Activated B cell treated with CpG ODN at 0.5 μM for 24 hours (primary cell): Measurements from ENCODE around the gene OSGEPL1. TPM values are rescaled to one million over a fixed set of nuclear protein-coding genes. Genes with fewer than 3 reads are reported as not detected.
A peak's percentile ranks its signal among the peaks of the same experiment; 100 is the strongest.
"Not testable (repeated sequence)": the region's sequence is repeated elsewhere in the genome, so short reads cannot be mapped to it uniquely, and the experiment has no call there.

ENCODE experiments used
- ATAC-seq: fragments of 200-7000 bp; cut with Tn5 transposase; one replicate; pipeline ENCODE4 v1.10.0; 2021; ENCODE audit warnings: low read depth, mild to moderate bottlenecking, moderate library complexity
- CTCF ChIA-PET: fragments of 350-600 bp; sonication (Branson Sonifier 250); formaldehyde crosslinking; loops from one replicate; lab custom pipeline; 2021; ENCODE audit warnings: antibody characterized with exemption; lab: Charles Lee
- POLR2A ChIA-PET: fragments of 350-600 bp; sonication (Branson Sonifier 250); formaldehyde crosslinking; loops from one replicate; lab custom pipeline; 2021; ENCODE audit warnings: antibody characterized with exemption; lab: Charles Lee
- DNase-seq: peaks from one replicate; pipeline ENCODE4 v3.0.0; 2022
- H3K27ac Mint-ChIP-seq: one replicate; pipeline ENCODE4 v1.8.0; 2020; ENCODE audit warnings: mixed read lengths
- H3K27me3 Mint-ChIP-seq: one replicate; pipeline ENCODE4 v1.8.0; 2021; ENCODE audit warnings: mixed read lengths
- H3K36me3 Mint-ChIP-seq: one replicate; pipeline ENCODE4 v1.8.0; 2021; ENCODE audit warnings: low read depth, mixed read lengths
- H3K4me1 Mint-ChIP-seq: one replicate; pipeline ENCODE4 v1.8.0; 2021; ENCODE audit warnings: mixed read lengths
- H3K4me3 Mint-ChIP-seq: one replicate; pipeline ENCODE4 v1.8.0; 2020; ENCODE audit warnings: mild to moderate bottlenecking, mixed read lengths
- H3K9me3 Mint-ChIP-seq: one replicate; pipeline ENCODE4 v1.8.0; 2020; ENCODE audit warnings: mixed read lengths
- CTCF ChIP-seq: fragments of 200-600 bp; IDR thresholded peaks from one replicate; pipeline ENCODE4 v1.8.0; 2022; ENCODE audit warnings: antibody characterized with exemption, mild to moderate bottlenecking
- intact Hi-C: fragments of 100-400 bp; cut with micrococcal nuclease; formaldehyde crosslinking; loops from one replicate; pipeline ENCODE4 v1.15.1; 2024
- total RNA-seq: library from RNA; stranded (reverse); gene quantifications from 2 replicates; pipeline ENCODE4 v1.2.3, GENCODE V29; 2022

The OSGEPL1 gene
- total RNA-seq, 1 donor from 2014 or later: 12.3 TPM

GRCh38 chr2:189770590-189771322 is 8.2 kb upstream of the OSGEPL1 start:
- no peak for DNase-seq
- H3K27me3 Mint-ChIP-seq: no peaks in the 10 kb centered on the region
- no peak for TF ChIP-seq CTCF
- no peak for ATAC-seq
- H3K4me3 Mint-ChIP-seq: no peak overlapping the region
- intact Hi-C loops: no loop called here
- H3K9me3 Mint-ChIP-seq: no peaks in the 10 kb centered on the region
- H3K4me1 Mint-ChIP-seq: peaks cover 4% of the 10 kb centered on the region
- ChIA-PET POLR2A (no interaction called here), CTCF (interaction anchor here (0.6 kb wide), 1 partner anchor 8 kb away, joined by 4 read pairs; the partner anchor contains the start of gene OSGEPL1)
- H3K27ac Mint-ChIP-seq: no peak overlapping the region
- H3K36me3 Mint-ChIP-seq: peaks cover 74% of the 10 kb centered on the region

- CTCF ChIA-PET: interaction anchor here (1.6 to 2.7 kb wide), 4 partner anchors 12 to 107 kb away, joined by 6 to 18 read pairs (median 8); partner anchors contain the start of genes ASNSD1, ORMDL1 and PMS1
- Mint-ChIP-seq H3K4me1 (peaks cover 8% of the 10 kb centered on the region), H3K27me3 (no peaks in the 10 kb centered on the region), H3K4me3 (no peak overlapping the region), H3K36me3 (peaks cover 27% of the 10 kb centered on the region), H3K27ac (no peak overlapping the region), H3K9me3 (no peaks in the 10 kb centered on the region)
- intact Hi-C loops: loop anchor here (1.0 to 5.0 kb wide), 7 partner anchors 15 to 1913 kb away; partner anchors contain the start of genes GLS, NAB1, NABP1 and NEMP2
- no peak for DNase-seq
- ATAC-seq: no peak
- POLR2A ChIA-PET: interaction anchor here (0.7 to 4.7 kb wide), 6 partner anchors 9 to 770 kb away, joined by 3 to 92 read pairs (median 6); partner anchors contain the start of genes NEMP2, ORMDL1, PMS1 and WDR75
- no peak for TF ChIP-seq CTCF
Measured at GRCh38 chr2:189763908-189764661, 1.5 kb upstream of the OSGEPL1 start.

GRCh38 chr2:189762229-189762550 is 402 bp downstream of the OSGEPL1 start:
- no peak for TF ChIP-seq CTCF

GRCh38 chr2:189760154-189760553 is 2.4 kb downstream of the OSGEPL1 start:
- H3K4me1 Mint-ChIP-seq, ATAC-seq, DNase-seq, H3K27me3 Mint-ChIP-seq, H3K4me3 Mint-ChIP-seq, H3K9me3 Mint-ChIP-seq, H3K27ac Mint-ChIP-seq, CTCF ChIA-PET: not testable (repeated sequence)
- intact Hi-C loops: loop anchor here (5.0 kb wide), 3 partner anchors 887 to 1917 kb away; partner anchors contain the start of genes GLS, NAB1 and NABP1
- peaks cover 22% of the 10 kb centered on the region for H3K36me3 Mint-ChIP-seq
- POLR2A ChIA-PET: interaction anchor here (4.7 kb wide), 1 partner anchor 24 kb away, joined by 92 read pairs; the partner anchor contains the start of genes ORMDL1 and PMS1

More at GRCh38 chr2:189762229-189762550, 402 bp downstream of the OSGEPL1 start:
- CTCF ChIA-PET: interaction anchor here (1.0 to 2.8 kb wide), 10 partner anchors 10 to 105 kb away, joined by 3 to 18 read pairs (median 6); partner anchors contain the start of genes ANKAR, ASNSD1, ORMDL1 and PMS1
- Mint-ChIP-seq H3K27ac (peak overlapping the region; percentile 97), H3K9me3 (no peaks in the 10 kb centered on the region), H3K4me1 (peaks cover 8% of the 10 kb centered on the region), H3K27me3 (no peaks in the 10 kb centered on the region), H3K36me3 (peaks cover 24% of the 10 kb centered on the region), H3K4me3 (peak overlapping the region; percentile 95)
- ATAC-seq (no peak), DNase-seq (no peak)
- intact Hi-C loops: loop anchor here (1.0 to 5.0 kb wide), 10 partner anchors 13 to 1915 kb away; partner anchors contain the start of genes ANKAR, ASNSD1, GLS and NAB1
- POLR2A ChIA-PET: interaction anchor here (0.9 to 4.7 kb wide), 12 partner anchors 9 to 1125 kb away, joined by 3 to 92 read pairs (median 6); partner anchors contain the start of genes ANKAR, ASNSD1, ORMDL1 and PMS1

- CTCF ChIA-PET: no interaction called here
- POLR2A ChIA-PET: no interaction called here
- intact Hi-C loops: no loop called here
Measured at GRCh38 chr2:189756311-189756952, 6.2 kb downstream of the OSGEPL1 start.

More at GRCh38 chr2:189756311-189756952, 6.2 kb downstream of the OSGEPL1 start:
- H3K27me3 Mint-ChIP-seq: no peaks in the 10 kb centered on the region
- no peaks in the 10 kb centered on the region for H3K4me1 Mint-ChIP-seq
- H3K27ac Mint-ChIP-seq: no peak overlapping the region
- no peak for DNase-seq
- peaks cover 34% of the 10 kb centered on the region for H3K36me3 Mint-ChIP-seq
- H3K4me3 Mint-ChIP-seq: no peak overlapping the region
- H3K9me3 Mint-ChIP-seq: no peaks in the 10 kb centered on the region
- no peak for TF ChIP-seq CTCF
- ATAC-seq: no peak
